SK-N-SH (cell line): ENCODE results near the gene CAMKMT.

Experiments used
- CTCF ChIP-seq: fragments of 200-600 bp; sonication (generic); IDR thresholded peaks from 2 replicates; pipeline ENCODE4 v1.6.1; 2017; ENCODE audit warnings: antibody characterized with exemption, mild to moderate bottlenecking, moderate library complexity
- EP300 ChIP-seq, 2 experiments: IDR thresholded peaks; 2 replicates each; pipeline versions ENCODE4 v1.4.0 to v1.6.1; 2012; ENCODE audit warnings: borderline replicate concordance in 1 of 2, low read depth in 1 of 2, low read length in 1 of 2
- EZH2phosphoT487 ChIP-seq: fragments of 200-600 bp; sonication (generic); IDR thresholded peaks from 2 replicates; pipeline ENCODE4 v1.6.1; 2017; ENCODE audit warnings: low read depth, mixed run types, mild to moderate bottlenecking, antibody characterized with exemption, moderate library complexity, borderline replicate concordance
- POLR2AphosphoS5 ChIP-seq: IDR thresholded peaks from 2 replicates; pipeline ENCODE4 v1.6.1; 2012; ENCODE audit warnings: low read depth, low read length
- RAD21 ChIP-seq: IDR thresholded peaks from 2 replicates; pipeline ENCODE4 v1.6.1; 2012; ENCODE audit warnings: mild to moderate bottlenecking, low read length
- RCOR1 ChIP-seq: fragments of 150-350 bp; IDR thresholded peaks from 2 replicates; pipeline ENCODE4 v1.6.1; 2017; ENCODE audit warnings: antibody characterized with exemption, low read length
- SMC3 ChIP-seq: IDR thresholded peaks from 2 replicates; pipeline ENCODE4 v1.6.1; 2012; ENCODE audit warnings: low read depth, low read length, improper control_type of control experiment
- TEAD4 ChIP-seq: IDR thresholded peaks from 2 replicates; pipeline ENCODE4 v1.4.0; 2012; ENCODE audit warnings: mild to moderate bottlenecking, borderline replicate concordance; ENCODE audit not compliant: insufficient read depth
- USF1 ChIP-seq: IDR thresholded peaks from 2 replicates; pipeline ENCODE4 v1.4.0; 2012; ENCODE audit warnings: low read depth, borderline replicate concordance
- YY1 ChIP-seq: IDR thresholded peaks from 2 replicates; pipeline ENCODE4 v1.4.0; 2012; ENCODE audit warnings: low read depth, mild to moderate bottlenecking

GRCh38 chr2:44743473-44743872, 381.7 kb downstream of the CAMKMT start:
- no peak for TF ChIP-seq CTCF
- TF ChIP-seq EP300 (IDR thresholded peaks at IDR 0.05; ENCODE audit: borderline replicate concordance in 1 of 2, low read depth in 1 of 2, low read length in 1 of 2): no peak
- no peak for TF ChIP-seq YY1
- TF ChIP-seq POLR2AphosphoS5: no peak
- TF ChIP-seq RCOR1: no peak
- TF ChIP-seq EZH2phosphoT487: no peak
- TF ChIP-seq USF1: no peak
- no peak for TF ChIP-seq TEAD4
- TF ChIP-seq RAD21: no peak
- no peak for TF ChIP-seq SMC3
